NCI-H2029 treated with DMSO at 0.1 percent for 48 hours (cell line): Measurements from ENCODE around the gene TUBG2.
A peak's percentile ranks its signal among the peaks of the same experiment; 100 is the strongest.
"Not testable (repeated sequence)": the region's sequence is repeated elsewhere in the genome, so short reads cannot be mapped to it uniquely, and the experiment has no call there.

ENCODE experiments used
- DNase-seq: peaks from one replicate; lab custom pipeline; 2025; lab: John Stamatoyannopoulos, UW

Gene TUBG2

DNA sequence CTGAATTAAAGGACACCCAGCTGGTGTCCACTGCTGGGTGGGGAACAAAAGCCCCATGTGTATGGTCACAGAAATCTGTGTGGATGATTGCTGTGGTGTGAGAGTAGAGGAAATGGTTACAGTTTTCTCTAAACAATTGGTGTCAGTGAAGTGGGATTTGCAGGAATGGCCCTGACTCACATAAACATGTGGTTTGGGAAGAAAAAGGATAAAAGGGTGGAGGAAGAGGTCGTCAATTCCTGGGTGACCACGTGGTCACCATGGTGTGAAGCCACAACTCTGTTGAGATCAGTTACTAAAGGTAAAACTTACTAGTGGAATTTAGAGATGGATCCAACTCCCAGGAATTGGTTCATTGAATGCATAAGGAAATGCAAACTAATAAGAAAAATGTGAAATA, 3.6 kb upstream of the TUBG2 start:
- no peak for DNase-seq

DNA sequence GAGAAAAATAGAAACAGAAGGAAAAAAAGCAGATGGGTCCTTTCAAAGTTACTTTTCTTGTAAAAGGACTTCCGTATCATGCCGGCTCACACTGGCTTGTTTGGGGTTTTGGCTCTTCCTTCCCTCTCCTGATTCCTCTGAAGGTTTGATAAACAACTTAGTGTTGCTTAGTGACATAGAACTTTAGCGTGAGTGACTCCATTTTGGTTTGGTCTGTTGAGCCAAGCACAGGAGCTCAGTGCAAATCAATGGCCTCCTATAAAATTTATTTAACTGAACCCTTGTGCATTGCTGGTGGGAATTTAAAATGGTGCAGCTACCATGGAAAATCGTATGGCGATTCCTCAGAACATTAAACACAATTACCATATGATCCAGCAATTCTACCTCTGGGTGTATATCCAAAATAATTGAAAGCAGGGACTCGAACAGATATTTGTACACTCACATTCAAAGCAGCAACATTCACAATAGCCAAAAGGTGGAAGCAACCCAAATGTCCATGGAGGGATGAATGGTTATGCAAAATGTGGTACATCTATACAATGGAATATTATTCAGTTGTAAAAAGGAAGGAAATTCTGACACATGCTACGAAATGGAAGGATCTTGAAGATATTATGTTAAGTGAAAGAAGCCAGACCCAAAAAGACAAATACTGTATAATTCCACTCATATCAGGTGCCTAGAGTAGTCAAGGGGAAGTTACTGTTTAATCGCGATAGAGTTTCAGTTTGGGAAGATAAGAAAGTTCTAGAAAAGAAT, 1.1 kb upstream of the TUBG2 start:
- no peak for DNase-seq

DNA sequence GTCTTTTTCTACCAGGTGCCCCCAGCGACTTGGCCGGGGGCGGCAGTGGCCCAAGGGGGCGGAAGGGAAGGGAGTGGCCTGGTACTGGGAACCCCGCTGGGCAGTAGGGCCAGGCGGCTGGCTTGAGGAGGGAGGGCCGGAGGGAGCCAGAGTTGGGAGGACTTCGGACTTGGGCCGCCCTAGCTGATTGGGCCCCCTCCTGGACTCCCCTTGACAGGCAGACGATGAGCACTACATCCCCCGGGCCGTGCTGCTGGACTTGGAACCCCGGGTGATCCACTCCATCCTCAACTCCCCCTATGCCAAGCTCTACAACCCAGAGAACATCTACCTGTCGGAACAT, 819 bp downstream of the TUBG2 start:
- DNase-seq = not testable (repeated sequence)

DNA sequence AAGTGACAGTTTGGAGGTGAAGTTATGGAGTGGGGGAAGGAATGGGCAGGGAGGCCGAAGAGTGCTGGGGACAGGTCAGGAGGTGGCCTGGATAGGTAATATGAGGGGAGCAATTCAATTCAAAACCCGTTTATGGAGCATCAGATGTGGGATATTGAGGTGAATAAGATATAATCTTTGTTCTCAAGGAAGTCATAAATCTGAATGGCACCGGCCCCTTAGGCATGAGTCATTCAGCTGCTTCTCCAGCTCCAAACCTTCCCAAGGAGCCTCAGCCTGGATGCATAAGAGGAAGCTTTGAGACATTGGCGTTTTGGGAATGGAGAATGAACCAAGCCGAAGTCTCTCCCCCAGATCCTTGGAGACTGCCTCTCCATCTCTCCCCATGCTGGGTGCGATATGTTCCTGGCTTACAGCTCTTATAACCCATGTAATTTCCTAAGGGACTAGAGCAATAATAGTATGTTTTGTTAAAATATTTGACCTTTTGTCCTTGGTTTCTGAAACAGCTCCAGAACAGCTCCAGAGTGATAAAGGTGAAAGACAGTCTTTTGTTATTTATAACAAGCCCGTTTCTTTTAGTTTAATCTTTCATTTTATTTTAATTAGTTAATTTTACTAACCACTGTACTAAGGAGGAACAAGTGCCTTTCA, 1.7 kb downstream of the TUBG2 start:
- DNase-seq = no peak

DNA sequence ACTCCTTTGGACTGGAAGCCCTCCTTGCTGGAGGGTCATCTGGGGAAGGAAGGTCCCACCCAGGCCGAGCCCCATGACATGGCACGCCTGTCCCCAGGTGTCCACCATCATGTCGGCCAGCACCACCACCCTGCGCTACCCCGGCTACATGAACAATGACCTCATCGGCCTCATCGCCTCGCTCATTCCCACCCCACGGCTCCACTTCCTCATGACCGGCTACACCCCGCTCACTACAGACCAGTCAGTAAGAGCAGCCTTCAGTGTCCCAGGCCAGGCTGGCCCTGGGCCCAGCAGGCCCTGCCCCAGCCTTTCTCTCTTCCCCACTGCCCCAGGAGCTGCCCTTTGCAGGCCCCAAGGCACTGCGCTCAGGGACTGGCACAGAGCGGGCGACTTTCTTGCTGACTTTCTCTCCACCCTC, 6.5 kb downstream of the TUBG2 start:
- DNase-seq = no peak

DNA sequence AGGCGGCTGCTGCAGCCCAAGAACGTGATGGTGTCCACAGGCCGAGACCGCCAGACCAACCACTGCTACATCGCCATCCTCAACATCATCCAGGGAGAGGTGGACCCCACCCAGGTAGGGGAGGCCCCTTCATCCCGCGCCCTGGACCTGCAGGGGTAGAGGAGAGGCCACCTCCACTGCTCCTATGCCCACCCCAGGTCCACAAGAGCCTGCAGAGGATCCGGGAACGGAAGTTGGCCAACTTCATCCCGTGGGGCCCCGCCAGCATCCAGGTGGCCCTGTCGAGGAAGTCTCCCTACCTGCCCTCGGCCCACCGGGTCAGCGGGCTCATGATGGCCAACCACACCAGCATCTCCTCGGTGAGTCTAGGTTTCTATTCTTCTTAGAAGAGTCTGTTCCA, 7.0 kb downstream of the TUBG2 start:
- DNase-seq = not testable (repeated sequence)

DNA sequence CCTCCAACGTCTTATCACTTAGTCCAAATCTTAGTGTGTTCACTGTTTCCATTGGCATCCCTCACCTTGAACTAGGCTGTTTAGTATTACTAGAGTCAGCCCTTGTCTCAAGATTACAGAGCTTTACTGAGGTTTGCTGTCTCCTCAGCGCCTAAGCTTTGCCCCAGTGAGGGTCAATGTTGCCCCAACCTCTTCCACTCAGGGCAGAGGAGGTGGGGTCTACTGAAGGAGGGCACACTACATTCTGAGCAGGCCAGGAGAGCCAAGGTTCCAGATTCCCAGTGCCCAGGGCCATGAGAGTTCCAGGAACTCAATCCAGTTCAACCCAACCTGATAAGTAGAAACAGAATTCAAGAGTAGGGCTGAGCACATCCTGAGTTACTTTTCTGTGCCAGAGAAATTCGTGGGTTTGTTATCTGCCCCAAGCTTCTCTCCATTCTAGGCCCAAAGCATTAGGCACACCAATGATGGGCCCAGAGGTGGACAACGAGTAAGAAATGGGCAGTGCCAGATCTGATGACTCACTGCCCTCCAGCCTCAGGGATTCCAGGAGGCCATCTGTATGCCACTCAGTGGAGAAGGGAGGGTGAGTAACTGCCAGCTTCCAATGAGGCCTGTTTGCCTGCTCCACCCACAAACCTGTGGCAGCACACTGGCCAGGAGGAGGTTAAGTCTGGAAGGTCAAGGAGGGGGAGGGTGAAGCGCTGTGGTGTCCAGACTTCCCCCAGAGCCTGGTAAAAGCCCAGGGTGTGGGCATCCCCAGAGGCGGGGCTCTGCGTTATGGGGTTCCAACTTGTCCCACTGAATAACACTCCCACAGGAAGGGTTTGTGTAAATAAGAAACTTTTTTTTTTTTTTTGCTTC, 8.2 kb downstream of the TUBG2 start:
- no peak for DNase-seq

DNA sequence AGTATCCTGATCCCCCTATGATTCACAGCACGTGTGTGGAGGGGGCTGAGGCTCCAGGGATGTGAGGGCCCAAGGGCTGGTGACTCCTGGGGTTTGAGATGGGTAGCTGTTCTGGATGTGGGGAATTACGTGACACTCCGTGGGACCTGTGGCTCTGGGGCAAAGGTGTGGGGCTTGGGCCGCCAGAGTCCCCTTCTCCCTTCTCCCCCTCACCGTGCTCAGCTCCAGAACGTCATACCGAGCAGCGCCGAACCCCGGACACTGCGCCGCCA, 10.6 kb downstream of the TUBG2 start:
- no peak for DNase-seq

DNA sequence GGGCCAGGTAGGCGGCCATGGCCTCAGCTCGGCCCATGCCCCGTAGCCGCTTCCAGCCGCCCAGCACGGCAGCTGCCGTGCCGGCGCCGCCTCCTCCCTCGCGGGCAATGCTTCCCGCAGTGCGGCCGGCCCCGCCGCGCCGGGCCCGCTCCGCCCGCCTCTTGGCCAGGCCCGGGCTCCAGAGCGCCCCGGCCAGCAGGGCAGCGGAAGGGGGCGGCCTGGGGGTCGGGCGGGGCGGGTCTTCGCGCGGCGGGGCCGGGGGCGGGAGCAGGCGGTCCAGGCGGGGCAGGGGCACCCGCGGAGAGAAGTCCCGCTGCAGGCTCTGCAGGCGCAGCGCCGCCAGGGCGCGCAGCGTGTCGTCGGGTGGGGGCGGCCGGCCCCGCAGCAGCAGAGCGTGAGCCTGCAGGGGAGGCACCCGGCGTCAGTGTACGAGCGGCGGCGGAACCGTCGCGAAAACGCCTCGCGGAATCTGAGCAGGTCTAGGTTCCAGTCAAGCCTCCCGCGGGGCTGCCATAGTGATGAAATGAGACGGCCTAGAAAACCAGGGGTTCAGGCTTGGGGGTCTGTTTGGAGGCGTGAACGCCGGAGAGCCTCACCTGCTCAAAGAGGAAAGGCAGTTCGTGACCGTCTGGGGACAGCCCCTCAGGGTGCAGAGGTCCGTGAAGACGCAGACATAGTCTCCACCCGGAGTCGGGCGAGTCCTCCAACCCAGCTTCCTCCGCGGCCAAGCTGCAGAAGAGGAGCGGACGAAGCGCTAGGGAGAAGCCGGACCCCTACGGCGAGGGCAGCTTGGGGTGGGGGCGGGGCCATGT, 11.1 kb downstream of the TUBG2 start:
- no peak for DNase-seq

DNA sequence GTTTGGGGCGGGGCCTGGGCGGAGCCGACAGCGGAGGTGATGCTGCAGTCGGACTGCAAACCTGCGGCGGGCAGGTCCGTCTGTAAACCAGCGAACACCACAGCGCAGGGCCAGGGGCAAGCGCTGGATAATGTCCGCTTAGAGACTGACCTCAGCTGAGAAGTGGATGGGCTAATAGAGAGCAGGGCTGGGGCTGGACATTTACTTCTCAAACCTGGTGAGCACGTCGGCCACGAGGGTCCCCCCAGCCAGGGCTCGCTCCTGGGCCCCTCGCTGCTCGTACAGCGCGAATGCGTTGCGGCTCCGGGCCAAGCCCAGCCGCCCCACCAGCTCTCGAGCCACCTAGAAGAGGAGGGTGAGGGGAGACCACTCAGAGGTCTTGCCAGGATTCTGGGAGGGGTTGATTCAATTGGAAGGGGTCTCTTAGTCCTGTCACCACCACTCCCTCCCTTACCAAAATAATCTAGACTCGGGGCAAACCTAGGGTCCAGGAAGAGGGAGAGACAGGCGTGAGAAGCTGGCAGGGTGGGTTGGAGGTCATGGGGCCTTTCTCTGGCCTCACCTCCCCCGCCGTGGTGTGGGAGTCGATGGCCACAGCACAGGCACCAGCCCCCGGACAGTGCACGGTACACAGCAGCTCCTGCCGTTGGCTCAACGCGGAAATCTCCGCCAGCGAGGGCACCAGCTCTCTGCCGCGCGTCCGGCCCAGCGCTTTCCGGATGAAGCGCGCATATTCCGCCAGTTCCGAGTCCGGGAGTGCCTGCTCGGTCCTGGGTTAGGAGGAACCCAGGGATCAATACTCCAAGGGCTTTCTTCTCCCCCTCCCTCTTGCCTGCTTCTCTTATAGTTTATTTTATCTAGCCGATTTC, 11.9 kb downstream of the TUBG2 start:
- DNase-seq = no peak

DNA sequence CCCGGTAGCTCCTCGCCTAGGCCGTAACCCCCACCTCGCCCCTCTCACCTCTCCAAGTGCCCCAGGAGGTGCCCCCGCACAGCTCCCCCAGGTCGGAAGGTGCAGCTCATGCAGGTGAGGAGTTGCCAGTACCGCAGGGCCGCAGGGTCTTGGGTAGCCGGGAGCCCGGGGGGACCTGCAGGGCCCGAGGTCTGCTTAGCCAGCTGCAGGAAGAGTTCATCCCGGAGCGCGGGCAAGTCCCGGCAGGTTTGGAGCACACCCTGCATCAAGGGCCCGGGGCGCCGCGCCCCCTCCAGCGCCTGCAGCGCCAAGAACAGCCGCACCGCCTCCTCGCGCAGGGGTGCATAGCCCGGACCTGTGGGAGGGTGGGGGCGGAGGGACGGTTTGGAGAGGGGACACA, 13.0 kb downstream of the TUBG2 start:
- DNase-seq = no peak

DNA sequence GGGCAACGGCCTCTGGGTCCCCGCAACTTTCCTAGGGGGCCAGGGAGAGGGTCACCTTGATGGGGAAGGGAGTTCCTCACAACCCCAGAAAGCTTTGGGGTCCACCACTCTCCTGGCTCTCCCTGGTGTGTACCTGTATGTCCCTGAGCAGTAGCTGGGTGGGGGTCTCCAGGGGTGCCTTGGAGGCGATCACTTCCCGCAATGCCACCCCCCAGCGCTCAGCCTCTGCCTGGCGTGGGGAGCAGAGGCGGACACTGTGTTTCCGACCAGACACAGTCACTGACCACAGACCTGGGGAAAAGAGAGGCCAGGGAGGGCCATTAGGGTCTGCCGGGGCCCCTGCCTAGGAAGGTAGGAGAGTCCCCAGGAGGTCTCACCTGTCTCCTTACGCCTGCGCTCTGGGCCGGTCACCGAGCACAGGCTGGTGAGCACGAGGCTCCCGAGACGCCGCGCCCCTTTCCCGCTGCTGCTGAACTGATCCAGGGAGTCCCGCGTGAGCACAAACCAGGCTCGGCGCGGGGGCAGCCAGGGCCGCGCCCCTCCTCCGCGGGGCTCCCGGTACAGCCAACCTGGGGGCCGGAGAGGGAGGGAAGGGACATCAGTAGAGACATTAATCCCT, 14.3 kb downstream of the TUBG2 start:
- DNase-seq = no peak

DNA sequence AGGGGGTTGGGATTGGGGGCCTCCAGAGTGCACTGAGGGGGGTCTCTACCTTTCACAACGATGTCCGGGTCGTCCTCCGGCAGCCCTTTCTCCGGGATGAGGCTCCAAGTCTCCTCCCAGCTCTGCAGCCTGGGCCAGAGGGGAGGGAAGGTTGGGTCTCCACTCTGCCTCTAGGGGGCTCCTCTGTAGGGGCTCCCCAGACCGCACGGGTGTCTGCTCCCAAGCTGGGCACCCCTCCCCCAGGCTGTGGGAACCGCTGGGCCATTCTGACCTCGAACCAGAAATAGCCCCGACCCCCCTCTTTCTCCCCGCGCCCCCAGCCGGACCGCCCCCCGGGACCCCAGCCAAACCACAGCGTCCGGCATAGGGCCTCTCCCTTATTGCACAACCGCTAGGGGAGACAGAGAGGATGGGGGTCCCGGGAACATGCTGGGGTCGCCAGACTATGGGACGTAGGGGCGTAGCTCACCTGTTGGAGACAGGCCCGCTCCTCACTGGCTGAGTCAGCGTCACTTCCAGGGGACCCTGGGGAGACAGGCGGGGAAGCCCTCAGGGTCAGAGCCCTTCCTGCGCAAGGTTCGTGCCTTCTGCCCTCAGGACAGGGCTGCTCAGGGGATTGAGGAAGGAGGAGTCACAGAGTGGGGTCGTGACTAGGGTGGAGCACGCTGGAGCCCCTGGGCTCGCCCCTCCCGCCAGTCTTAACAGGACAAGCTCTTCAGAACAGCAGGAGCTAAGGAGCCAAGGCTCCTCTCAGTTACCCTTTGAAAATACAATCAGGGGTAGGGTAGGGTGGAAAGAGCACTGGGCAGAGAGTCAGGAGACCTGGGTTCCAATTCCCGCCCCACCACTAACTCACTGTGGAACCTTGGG, 15.0 kb downstream of the TUBG2 start:
- no peak for DNase-seq

DNA sequence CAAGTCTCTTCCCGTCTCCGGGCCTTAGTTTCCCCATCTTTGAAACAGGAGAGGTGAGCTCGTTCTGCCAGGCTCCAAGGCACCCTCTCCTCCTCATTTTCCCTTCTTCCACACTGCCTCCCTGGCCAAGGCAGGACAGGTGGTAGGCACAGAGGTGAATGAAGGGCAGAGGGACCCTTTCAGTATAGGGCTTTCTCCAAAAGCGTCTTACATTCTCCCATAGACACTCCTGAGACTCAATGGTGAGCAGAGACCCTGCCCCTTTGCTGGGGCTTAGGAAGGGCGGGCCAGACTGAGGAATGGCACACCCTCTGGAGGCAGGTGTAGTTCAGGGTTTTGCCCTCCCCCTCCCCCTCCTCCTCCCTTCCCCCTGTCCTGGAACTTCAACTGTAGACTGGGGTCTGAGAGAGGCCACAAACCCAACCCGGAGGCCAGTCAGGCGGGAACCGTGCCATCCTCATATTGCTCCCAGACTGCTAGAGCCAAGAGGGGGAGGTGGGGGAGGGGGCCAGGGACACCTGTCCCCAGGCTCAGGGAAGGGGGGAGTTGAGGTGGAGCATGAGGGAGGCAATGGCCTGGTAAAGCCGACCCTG, 15.8 kb downstream of the TUBG2 start:
- DNase-seq = peak; percentile 45

DNA sequence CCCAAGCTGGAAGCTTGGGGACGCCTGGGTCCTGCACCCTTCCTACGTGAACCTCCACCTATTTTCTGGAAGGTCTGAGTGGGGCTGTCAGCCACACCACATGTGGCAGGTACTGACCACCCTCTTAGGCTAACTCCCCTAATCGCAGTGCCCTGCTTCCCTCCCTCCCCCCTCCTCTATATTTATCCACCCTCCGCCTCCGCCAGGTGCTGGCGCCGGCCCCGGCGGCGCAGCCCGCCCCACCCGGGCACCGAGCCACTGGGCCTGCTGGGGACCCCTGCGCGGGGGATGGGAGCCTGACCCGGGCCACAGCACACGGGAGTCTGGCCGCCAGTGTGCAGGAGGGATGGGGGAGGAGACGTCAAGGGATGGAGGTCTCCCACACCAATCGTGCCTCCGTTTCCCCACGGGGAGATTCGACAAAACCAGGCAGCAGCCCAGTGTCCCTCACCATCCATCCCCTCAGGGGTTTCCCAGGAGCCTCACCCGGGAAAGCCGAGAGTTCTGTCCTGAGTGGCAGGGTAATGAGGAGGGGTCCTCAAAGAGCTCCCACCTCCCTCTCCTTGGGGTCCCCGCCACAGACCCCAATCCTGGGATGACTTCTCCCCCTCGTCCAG, 16.4 kb downstream of the TUBG2 start:
- no peak for DNase-seq

DNA sequence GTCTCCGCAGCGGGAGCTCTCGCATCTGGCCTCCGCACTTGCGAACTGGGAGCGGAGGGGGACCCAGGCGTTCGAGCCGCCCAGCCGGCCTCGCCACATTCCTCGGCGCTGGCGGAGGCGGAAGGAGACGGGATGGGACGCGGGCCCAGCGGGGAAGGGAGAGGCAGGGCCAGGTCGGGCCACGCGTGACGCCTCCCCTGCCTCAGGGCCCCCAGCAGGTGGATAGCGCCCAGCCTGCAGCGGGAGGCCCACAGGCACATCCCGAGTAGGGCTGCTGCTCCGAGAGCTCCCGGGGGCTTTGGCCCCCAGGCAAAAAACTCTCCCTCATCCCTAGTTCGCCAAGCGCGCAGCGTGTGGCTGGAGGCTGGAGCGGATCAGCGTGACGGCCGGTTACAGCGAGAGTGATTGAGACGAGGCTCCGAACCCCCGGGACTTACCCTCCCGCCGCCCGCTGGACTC, 16.9 kb downstream of the TUBG2 start:
- DNase-seq = no peak

DNA sequence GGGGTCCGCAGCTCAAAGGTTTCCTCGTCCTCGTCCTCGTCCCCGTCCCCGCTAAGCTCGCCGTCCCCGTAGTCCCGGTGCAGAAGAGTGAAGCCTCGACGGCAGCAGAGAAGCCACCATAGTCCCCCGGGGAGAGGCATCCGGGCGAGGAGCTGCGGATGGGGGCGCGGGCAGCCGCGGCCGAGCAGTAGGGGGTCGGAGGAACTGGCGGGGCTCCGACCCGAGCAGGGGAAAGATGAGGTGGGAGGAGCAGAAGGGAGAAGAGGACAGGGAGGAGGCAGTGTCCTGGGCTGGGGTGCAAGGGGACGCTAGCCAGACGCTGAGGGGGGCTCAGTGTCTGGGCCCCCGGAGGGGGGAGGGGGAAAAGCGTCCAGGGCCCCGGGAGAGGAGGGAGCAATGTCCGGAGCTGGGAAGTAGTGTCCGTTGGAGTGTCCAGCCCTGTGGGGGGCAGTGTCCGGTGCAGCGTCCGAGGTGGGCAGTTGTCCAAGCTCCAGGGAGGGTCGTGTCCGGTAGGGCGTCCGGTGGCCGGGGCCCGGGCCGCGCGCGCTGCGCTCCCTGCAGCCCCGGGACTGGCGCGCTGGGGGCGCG, 17.4 kb downstream of the TUBG2 start, which contains the start of gene PLEKHH3:
Gene PLEKHH3 (minus strand): TSS at position 571 of the 588 bp plus-strand sequence. CDS start 431 bp downstream, at position 140.
- DNase-seq = no peak
